B cell (primary cell): ENCODE results near the gene ELOVL6. TPM values are rescaled to one million over a fixed set of nuclear protein-coding genes. Genes with fewer than 3 reads are reported as not detected.

ENCODE experiments used
- ATAC-seq: fragments of 200-7000 bp; cut with Tn5 transposase; one replicate; pipeline ENCODE4 v1.10.0; 2021; ENCODE audit warnings: low read depth, mild to moderate bottlenecking, moderate number of reproducible peaks, moderate library complexity
- CTCF ChIA-PET: fragments of 350-600 bp; sonication (Branson Sonifier 250); formaldehyde crosslinking; loops from one replicate; lab custom pipeline; 2021; ENCODE audit warnings: antibody characterized with exemption, inconsistent platforms; lab: Charles Lee
- POLR2A ChIA-PET: fragments of 350-600 bp; sonication (Branson Sonifier 250); formaldehyde crosslinking; loops from one replicate; lab custom pipeline; 2021; ENCODE audit warnings: antibody characterized with exemption; lab: Charles Lee
- DNase-seq: peaks from one replicate; pipeline ENCODE4 v3.0.0; 2013
- H2AFZ ChIP-seq: 2 replicates; pipeline ENCODE4 v1.6.1; 2012; ENCODE audit warnings: mild to moderate bottlenecking, low read depth, low read length; ENCODE audit not compliant: insufficient read depth, poor library complexity, severe bottlenecking
- H3K27ac ChIP-seq, 2 donors: 1 replicate in 1 of 2; 2 replicates in 1 of 2; pipeline ENCODE4 v1.5.1; 2012 to 2013; ENCODE audit warnings: low read length in 2 of 2, mild to moderate bottlenecking in 2 of 2, moderate library complexity in 1 of 2
- H3K27me3 ChIP-seq, 4 experiments: fragments of 200-600 bp in 1 of 4; sonication (generic) in 1 of 4; replicated peaks in 1 of 4; 1 replicate in 2 of 4; 2 replicates in 2 of 4; pipeline versions ENCODE4 v1.6.1 to v1.7.0; 2013 to 2016; ENCODE audit warnings: low read length in 3 of 4, mild to moderate bottlenecking in 2 of 4, mixed read lengths in 1 of 4, moderate library complexity in 1 of 4; ENCODE audit not compliant: insufficient read depth in 4 of 4, control insufficient read depth in 3 of 4; ENCODE audit errors: control extremely low read depth in 1 of 4
- H3K36me3 ChIP-seq, 2 experiments: replicated peaks in 1 of 2; 1 replicate in 1 of 2; 2 replicates in 1 of 2; pipeline versions ENCODE4 v1.6.1 to v1.7.1; 2013; ENCODE audit warnings: low read length in 1 of 2; ENCODE audit not compliant: insufficient read depth in 2 of 2, control insufficient read depth in 1 of 2; ENCODE audit errors: control extremely low read depth in 1 of 2, extremely low read depth in 1 of 2
- H3K4me1 ChIP-seq, 2 donors: fragments of 200-600 bp in 1 of 2; sonication (generic) in 1 of 2; 1 replicate in 1 of 2; 2 replicates in 1 of 2; pipeline versions ENCODE4 v1.5.1 to v1.6.1; 2013 to 2017; ENCODE audit warnings: low read length in 2 of 2; ENCODE audit not compliant: control insufficient read depth in 2 of 2, insufficient read depth in 2 of 2
- H3K4me2 ChIP-seq: replicated peaks from 2 replicates; pipeline ENCODE3; 2012; ENCODE audit warnings: mild to moderate bottlenecking, low read depth, low read length; ENCODE audit not compliant: poor library complexity, severe bottlenecking
- H3K4me3 ChIP-seq, 5 experiments: fragments of 200-600 bp in 1 of 5; sonication (generic) in 1 of 5; 1 replicate in 3 of 5; 2 replicates in 2 of 5; pipeline versions ENCODE4 v1.5.1 to v1.7.0; 2011 to 2016; ENCODE audit warnings: low read length in 4 of 5, mild to moderate bottlenecking in 4 of 5, low read depth in 2 of 5, control low read depth in 1 of 5, moderate library complexity in 1 of 5; ENCODE audit not compliant: insufficient read depth in 1 of 5; ENCODE audit errors: control extremely low read depth in 1 of 5, extremely low read depth in 1 of 5
- H3K79me2 ChIP-seq: fragments of 200-600 bp; sonication (generic); one replicate; pipeline ENCODE4 v1.6.0; 2016; ENCODE audit warnings: low read length; ENCODE audit not compliant: control insufficient read depth, insufficient read depth
- H3K9ac ChIP-seq: fragments of 200-600 bp; sonication (generic); 2 replicates; pipeline ENCODE4 v1.6.1; 2017; ENCODE audit warnings: mild to moderate bottlenecking, low read length, moderate library complexity
- H3K9me3 ChIP-seq, 3 donors: one replicate each; pipeline versions ENCODE4 v1.6.1 to v1.7.1; 2013; ENCODE audit warnings: low read length in 2 of 3; ENCODE audit not compliant: control insufficient read depth in 2 of 3, insufficient read depth in 1 of 3; ENCODE audit errors: control extremely low read depth in 1 of 3
- H4K20me1 ChIP-seq: 2 replicates; pipeline ENCODE4 v1.6.0; 2012; ENCODE audit warnings: mild to moderate bottlenecking, low read length; ENCODE audit not compliant: insufficient read depth, control insufficient read depth, poor library complexity, severe bottlenecking
- H3K27ac Mint-ChIP-seq: one replicate; pipeline ENCODE4 v1.8.0; 2021; ENCODE audit warnings: mixed read lengths
- H3K27me3 Mint-ChIP-seq: one replicate; pipeline ENCODE4 v1.8.0; 2021; ENCODE audit warnings: mixed read lengths
- H3K4me1 Mint-ChIP-seq: one replicate; pipeline ENCODE4 v1.8.0; 2021; ENCODE audit warnings: mixed read lengths
- H3K4me3 Mint-ChIP-seq: one replicate; pipeline ENCODE4 v1.8.0; 2021; ENCODE audit warnings: mixed read lengths
- H3K9me3 Mint-ChIP-seq: one replicate; pipeline ENCODE4 v1.8.0; 2022; ENCODE audit warnings: mixed read lengths; ENCODE audit not compliant: insufficient read depth
- CTCF ChIP-seq: fragments of 200-600 bp; IDR thresholded peaks from one replicate; pipeline ENCODE4 v1.8.0; 2022; ENCODE audit warnings: antibody characterized with exemption, mild to moderate bottlenecking
- EZH2 ChIP-seq: IDR thresholded peaks from 2 replicates; pipeline ENCODE4 v1.6.1; 2012; ENCODE audit warnings: borderline replicate concordance, low read depth, mild to moderate bottlenecking, moderate library complexity, low read length; ENCODE audit not compliant: insufficient read depth, poor library complexity, severe bottlenecking
- WGBS: methylation state at CpG from one replicate; pipeline ENCODE4 v1.1.5; 2013; ENCODE audit warnings: missing lambda C conversion rate; ENCODE audit not compliant: insufficient coverage; 5-methylcytosine and 5-hydroxymethylcytosine counted together
- intact Hi-C: fragments of 100-400 bp; cut with micrococcal nuclease; formaldehyde crosslinking; loops from one replicate; pipeline ENCODE4 v1.10.0; 2022
- polyA plus RNA-seq: library from polyadenylated mRNA; depleted of rRNA; stranded (reverse); fragments of >200 nt; gene quantifications from 2 replicates; pipeline ENCODE4 v1.2.3, GENCODE V29; 2012
- total RNA-seq, 2 donors: library from RNA; stranded (reverse); fragments of 120-200 nt in 1 of 2; gene quantifications; 1 replicate in 1 of 2; 2 replicates in 1 of 2; pipeline versions ENCODE4 v1.2.3 to v1.2.4, GENCODE V29; 2013 to 2022

The ELOVL6 gene
- total and polyA plus RNA-seq, 2 donors (not counting 1 experiment from before 2014, with no cell fraction given) = 0.10 to 0.22 TPM

- intact Hi-C loops = no loop called here
- 100% methylated on average over 3 of the region's 4 CpGs for WGBS
Observed at GRCh38 chr4:110074570-110074969, 123.8 kb downstream of the ELOVL6 start.

More at GRCh38 chr4:110074570-110074969, 123.8 kb downstream of the ELOVL6 start:
- Histone ChIP-seq H3K27ac (no peak overlapping the region), H3K79me2 (no peaks in the 10 kb centered on the region), H3K9ac (no peak overlapping the region), H2AFZ (no peak overlapping the region), H3K4me2 (no peak overlapping the region), H4K20me1 (no peaks in the 10 kb centered on the region), H3K4me3 (no peak overlapping the region), H3K27me3 (no peaks in the 10 kb centered on the region), H3K9me3 (no peaks in the 10 kb centered on the region), H3K36me3 (no peaks in the 10 kb centered on the region), H3K4me1 (no peaks in the 10 kb centered on the region)
- H3K4me3 Mint-ChIP-seq = no peak overlapping the region
- no peak overlapping the region for H3K27ac Mint-ChIP-seq
- TF ChIP-seq CTCF (no peak), EZH2 (no peak)
- ATAC-seq = no peak
- H3K9me3 Mint-ChIP-seq = no peaks in the 10 kb centered on the region
- no peak for DNase-seq
- ChIA-PET POLR2A (no interaction called here), CTCF (no interaction called here)
- no peaks in the 10 kb centered on the region for H3K4me1 Mint-ChIP-seq
- H3K27me3 Mint-ChIP-seq = no peaks in the 10 kb centered on the region
